Left hindlimb (tissue), 1 donor: ENCODE results near the gene TMPRSS11A.

Experiments
- DNase-seq: peaks from one replicate; pipeline ENCODE4 v3.0.0-alpha.2; 2018

TMPRSS11A gene, protein sequence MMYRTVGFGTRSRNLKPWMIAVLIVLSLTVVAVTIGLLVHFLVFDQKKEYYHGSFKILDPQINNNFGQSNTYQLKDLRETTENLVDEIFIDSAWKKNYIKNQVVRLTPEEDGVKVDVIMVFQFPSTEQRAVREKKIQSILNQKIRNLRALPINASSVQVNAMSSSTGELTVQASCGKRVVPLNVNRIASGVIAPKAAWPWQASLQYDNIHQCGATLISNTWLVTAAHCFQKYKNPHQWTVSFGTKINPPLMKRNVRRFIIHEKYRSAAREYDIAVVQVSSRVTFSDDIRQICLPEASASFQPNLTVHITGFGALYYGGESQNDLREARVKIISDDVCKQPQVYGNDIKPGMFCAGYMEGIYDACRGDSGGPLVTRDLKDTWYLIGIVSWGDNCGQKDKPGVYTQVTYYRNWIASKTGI

DNA sequence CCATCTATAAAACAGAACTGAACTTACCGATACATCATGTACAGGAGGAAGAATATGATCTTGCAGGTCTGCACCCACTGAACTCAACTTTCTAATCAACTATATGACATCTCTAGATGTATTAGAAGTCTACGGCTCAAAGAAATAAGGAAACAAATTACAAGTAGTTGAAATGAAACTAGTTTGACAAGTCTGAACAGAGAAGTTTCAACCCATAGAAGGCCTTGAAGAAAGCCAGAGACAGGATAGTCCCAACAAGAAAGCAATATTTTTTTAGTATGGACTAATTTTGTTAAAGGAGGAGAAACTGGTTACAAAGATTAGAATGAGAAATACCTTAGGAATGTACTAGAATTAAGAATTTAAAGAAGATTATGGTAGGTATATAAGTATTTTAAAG, at the start of gene TMPRSS11A:
Gene TMPRSS11A, minus strand, starts transcription at position 138 of the 400 bp plus-strand sequence. Its CDS starts 100 bp downstream, at position 38.
- DNase-seq, result no peak

DNA sequence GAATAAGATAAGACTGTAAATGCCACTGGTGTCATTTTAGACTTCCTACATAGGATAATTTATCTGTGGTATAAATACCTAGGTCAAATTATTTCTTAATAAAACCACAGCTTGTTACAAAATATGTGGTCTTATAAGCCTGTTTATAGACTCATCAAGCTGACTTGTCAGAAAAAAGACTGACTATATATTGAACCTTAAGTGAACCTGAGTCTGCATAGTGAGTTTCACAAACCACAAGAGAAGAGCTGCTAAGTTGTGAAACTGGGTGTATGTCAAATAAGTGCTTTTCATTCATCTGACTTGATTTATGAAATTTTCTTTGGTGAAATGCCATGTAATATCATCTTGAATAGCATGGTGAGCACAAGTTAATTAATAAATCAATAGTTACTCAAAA, 48.4 kb upstream of the TMPRSS11A start:
- DNase-seq, result no peak

DNA sequence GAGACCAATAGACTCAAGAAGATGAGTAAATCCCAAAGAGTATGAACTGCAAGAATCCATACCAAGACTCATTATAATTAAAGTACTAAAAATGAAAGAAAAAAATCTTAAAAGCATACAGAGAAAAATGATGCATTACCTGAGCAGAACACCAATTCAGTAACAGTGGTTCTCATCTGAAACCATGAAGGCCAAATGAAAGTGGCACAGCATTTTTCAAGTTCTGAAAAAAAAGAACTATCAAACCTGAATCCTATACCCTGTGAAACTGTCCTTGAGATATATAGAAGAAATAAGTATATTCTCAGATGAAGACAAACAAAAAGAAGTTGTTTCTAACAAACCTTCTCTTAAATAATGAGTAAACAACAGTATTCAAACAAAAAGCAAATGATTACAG, 39.6 kb upstream of the TMPRSS11A start:
- no peak for DNase-seq

DNA sequence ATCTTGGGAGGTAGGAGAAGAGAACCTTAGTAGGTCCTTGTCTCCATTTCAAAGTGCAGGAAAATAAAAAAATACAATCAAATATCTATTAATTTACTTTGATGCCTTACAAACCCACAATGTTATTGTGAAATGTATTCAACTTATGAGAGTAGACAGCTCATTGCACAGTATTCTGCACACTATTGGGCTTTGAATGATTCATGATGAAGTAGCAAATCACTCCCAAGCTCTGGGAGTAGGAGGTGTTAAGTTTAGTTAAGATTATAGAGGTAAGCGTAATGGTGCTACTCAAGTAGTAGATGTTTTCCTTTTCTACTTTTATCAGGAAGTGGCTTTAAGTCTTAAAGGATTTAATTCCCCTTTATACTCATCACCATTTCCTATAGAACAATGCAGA, 32.8 kb upstream of the TMPRSS11A start:
- no peak for DNase-seq

DNA sequence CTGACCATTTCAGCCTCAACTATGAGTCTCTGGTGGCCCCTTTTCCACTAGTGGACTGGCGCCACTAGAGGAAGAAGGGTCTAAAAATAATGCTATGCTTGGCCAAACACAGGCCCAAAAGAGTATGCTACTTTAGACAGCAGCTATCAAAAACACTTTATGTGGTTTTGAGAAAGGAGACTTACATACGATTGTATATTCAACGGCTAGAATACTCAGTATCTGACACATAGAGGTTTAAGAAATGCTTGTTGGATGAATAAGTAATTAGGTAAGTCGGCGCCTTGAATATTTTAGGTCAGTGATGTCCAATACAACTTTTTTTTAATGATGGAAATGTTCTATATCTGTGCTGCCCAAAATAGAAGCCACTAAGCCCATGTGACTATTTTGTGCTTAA, 25.7 kb upstream of the TMPRSS11A start:
- DNase-seq, result no peak

DNA sequence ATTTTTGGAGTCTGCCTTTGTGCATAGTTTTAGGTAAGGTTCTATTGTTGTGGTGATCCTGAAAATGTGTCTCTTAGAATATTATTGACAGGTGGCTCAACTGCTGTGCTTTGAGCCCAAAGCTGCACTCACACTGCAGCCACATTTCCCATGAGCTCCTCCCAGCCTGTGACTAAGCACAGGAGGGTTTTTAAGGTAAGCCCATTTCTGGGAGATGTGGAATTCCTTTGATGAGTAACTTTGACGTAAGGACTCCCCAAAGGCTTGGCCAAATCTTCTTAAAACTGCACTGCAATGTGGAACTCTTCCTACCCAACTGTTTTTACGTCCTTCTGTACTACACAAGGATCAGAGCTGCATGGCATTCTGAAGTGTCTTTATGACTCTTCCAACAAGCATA, 20.0 kb upstream of the TMPRSS11A start:
- DNase-seq, result no peak

DNA sequence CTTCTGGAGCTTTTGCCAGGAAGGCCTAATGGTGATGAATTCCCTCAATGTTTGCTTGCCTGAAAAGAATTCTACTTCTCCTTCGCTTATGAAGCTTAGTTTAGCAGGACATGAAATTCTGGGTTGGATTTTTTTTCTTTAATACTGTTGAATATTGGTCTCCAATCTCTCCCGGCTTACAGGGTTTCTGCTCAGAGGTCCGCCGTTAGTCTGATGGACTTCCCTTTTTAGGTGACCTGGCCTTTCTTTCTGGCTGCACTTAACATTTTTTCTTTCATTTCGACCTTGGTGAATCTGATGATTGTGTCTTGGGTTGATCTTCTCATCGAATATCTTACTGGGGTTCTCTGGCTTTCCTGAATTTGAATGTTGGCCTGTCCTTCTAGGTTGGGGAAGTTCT, 17.2 kb upstream of the TMPRSS11A start:
- no peak for DNase-seq

DNA sequence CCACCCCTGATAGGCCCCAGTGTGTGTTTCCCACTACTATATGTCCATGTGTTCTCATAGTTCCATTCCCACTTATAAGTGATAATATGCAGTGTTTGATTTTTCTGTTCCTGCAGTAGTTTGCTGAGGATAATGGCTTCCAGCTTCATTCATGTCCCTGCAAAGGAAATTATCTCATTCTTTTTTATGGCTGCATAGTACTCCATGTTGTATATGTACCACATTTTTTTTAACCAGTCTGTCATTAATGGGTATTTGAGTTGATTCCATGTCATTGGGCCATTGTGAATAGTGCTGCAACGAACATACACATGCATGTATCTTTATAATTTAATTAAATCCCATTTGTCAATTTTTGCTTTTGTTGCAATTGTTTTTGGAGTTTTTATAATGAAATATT, 10.3 kb upstream of the TMPRSS11A start:
- DNase-seq, result no peak

DNA sequence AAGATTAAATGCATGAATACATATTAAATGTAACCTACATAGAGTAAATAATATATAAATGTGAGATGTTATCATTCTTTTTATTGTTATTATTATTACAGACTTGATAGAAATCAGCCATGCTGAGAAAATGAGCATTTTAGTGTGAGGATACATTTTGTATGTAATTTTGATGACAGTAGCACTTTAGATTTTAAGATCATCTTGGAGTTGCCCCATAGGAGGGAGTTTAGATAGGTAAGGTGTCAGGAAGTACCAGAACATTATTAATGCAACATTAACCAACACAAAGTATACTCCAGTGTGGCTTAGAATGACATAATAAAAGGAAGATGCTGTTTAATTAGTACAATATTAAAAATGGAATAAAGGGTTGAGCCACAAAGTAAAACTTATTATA, 8.4 kb downstream of the TMPRSS11A start:
- DNase-seq, result no peak

DNA sequence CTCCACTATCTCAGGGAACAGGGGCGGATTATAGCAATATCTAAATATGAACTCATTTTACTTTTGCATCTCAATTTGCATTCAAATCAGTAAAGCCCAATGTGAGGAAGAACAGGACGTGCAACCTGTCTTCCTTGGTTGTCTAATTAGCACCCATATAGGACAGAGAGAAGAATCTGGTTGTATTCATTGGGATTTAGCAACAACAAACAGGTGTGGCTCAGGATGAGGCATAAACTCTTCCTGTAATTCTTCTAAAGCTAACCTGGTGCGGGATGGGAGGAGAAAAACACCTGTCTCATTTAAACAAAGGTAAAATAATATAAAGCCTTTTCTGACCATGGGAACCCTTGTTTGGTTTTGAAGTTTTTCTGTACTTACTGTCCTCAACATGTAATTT, 22.2 kb downstream of the TMPRSS11A start:
- no peak for DNase-seq

DNA sequence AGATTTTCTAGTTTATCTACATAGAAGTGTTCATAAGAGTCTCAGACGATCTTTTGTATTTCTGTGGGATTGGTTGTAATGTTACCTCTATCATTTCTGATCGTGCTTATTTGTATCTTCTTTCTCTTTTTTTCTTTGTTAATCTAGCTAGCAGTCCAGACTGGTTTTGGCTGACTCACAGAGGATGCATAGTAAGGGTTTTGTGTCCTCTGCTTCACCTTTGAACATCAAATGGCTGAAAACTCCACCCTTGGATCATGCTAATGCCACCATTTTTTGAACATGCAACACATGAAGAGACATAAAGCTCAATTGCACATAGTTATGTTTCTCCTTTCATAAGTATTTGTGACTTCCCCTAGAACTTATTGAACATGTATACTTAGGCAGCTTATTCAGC, 22.8 kb downstream of the TMPRSS11A start:
- DNase-seq, result no peak

DNA sequence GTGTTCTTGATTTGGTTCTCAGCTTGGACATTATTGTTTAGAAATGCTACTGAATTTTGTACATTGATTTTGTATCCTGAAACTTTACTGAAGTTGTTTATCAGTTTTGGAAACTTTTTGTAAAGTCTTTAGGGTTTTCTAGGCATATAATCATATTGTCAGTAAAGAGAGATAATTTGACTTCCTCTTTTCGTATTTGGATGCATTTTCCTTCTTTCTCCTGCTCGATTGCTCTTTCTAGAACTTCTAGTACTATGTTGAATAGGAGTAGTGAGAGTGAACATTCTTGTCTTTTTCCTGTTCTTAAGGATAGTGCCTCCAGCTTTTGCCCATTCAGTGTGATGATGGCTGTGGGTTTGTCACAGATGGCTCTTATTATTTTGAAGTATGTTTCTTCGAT, 24.1 kb downstream of the TMPRSS11A start:
- DNase-seq, result no peak

DNA sequence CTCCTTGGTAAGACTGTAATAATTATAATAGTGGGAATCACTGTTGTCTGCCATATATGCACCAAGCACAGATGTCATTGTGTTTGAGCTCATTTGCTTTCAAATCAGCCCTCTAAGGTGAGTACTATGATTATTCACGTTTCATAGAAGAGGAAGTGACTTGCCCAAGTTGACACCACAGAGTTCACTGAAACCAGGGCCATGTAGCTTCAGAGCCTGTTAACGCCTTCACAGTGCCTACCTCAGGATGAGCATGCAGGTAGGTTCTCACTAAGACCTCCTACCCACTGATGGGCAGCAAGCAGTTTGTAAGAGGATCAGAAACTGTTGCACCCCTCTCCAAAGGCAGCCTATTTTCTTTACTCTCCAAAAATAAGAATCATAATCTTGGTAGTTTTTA, 27.4 kb downstream of the TMPRSS11A start:
- no peak for DNase-seq

DNA sequence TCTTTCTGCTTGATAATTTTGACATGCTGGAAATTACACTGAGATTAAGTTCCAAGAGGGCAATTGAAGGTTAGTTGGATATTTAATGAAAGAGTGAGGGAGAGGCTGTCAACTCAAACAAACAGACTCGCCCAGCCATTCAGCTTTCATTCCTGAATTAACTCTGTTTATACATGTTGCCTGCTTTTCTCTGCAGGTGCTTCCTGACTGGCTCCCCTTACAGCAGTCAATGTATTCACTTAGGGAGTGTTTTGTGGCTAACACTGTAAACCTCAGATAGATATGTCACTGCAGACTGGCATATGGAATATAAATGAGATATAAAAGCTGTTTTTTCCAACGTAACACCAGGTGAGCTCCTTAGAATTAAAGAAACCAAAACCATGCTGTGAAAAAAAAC, 28.7 kb downstream of the TMPRSS11A start:
- DNase-seq, result no peak

DNA sequence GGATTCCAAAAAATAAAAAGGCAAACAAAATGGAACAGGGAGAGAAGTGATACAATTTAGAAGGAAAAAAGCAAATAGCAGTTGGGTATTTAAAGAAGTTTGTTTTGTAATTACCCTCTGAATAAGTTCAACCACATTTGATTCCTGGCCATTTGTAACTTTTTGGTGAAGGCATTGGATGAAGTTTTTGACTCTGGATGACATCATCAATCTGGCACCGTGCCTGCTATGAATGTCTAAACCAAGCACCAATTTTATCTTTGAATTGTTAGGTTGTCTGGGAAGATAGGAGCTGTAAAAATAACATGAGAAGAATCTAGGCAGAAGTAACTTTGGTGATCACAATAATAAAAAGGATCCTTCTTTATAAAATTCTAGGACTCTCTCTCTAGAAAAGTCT, 29.5 kb downstream of the TMPRSS11A start:
- no peak for DNase-seq

DNA sequence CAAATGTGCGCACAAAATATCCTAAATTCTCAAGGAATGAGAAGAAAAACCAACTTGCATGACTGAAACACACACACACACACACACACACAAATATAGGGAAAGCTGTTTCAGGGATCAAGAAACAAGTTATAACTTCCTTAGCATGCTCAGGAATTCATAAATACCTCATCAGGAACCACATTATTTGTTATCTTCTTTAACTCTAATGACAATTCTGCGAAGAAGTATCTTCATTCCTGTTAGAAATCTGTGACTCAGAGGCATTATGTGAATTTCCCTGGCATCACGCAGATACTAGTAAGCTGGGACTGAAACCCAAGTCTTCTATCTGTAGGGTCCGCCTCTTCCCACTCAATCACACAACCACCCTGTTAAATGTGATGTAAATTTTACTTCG, 30.3 kb downstream of the TMPRSS11A start:
- DNase-seq, result no peak

DNA sequence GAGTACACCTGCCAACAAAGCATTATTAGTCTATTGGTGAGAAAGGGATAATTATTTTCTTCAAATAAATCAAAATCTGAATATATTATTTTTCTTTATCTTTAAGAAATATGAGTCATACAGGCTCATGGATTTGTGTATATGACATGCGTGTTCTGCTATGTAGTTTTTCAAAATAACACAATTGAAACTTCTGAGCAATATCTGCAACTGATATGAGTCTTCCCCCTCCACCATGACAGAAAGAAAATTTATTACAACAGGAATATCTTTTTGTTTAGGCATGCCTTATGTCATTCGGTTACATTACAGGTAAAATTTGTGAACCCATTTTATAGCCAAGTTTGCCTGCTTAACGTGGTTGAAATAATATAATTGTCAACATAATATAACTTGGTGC, 32.0 kb downstream of the TMPRSS11A start:
- DNase-seq, result no peak

DNA sequence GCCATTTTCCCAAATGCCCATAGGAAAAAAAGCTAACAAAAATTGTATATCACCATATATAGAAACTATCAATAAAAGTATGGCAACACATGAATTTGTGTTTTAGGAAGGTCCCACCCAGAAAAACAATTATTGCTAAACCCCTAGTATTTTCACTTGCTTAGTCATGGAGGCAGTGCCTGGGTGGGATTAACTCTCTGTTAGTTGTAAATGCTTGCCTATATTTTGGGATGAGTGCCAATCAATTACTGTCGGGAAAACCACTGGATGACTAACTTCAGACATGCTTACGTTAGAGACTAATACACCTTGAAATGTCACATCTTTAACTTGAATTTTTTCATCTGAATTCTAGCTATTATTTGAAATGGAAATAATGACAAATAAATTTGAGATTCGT, 33.9 kb downstream of the TMPRSS11A start:
- no peak for DNase-seq

DNA sequence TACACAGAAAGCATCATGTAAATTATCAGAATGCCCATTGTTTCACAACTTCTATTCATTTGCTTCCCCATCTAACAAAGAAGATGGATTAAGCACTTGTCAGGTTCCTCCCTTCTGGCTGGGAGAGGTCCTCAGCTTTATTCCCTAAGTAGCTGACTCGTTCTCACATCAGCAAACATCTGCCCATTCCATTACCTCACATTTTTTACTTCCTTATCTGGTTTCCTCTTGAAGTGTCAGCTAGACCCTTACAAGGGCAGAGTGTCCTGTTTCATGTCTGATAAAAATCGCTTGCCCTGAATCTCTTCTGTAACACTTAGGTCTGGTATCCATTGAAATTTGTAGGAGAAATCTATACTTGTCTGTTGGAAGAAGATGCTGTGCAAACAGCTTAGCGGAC, 34.7 kb downstream of the TMPRSS11A start:
- DNase-seq, result no peak

DNA sequence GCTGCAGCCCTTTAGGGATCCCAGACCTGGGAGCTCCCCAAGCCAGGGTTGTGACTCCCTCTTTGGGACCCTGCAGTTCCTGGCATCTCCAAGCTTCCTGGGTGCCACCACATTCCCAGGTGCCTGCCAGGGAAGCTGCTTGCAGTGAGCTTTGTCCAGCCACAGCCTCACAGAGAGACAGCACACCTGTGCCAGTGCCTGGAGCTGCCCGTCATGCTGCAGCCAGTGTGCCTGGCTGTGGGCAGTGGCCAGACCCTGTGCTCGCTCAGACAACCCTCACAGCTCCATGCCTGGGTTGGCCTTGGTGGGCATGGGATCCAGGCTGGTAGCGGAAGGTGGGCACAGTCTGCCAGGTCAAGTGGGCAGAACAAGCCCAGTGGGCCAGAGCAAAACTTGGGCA, 36.0 kb downstream of the TMPRSS11A start:
- no peak for DNase-seq

DNA sequence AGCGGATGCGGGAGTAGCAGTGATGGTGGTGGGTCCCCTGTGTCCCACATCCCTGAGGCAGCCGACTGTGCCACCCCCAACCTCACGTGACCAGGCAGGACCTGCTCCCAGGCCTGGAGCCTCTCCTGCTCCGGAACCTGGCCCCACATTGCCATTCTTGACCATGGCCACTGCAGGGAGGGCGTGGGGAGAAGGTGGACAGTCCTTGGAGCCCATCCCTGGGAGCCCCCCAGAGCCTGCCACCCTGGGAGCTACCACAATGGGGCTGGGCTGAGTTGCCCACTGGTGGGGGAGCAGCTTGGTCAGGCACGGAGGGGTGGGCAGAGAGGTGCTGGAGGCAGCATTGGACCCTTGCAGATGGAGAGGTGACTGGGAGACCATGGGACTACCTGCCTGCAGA, 36.8 kb downstream of the TMPRSS11A start:
- DNase-seq, result no peak

DNA sequence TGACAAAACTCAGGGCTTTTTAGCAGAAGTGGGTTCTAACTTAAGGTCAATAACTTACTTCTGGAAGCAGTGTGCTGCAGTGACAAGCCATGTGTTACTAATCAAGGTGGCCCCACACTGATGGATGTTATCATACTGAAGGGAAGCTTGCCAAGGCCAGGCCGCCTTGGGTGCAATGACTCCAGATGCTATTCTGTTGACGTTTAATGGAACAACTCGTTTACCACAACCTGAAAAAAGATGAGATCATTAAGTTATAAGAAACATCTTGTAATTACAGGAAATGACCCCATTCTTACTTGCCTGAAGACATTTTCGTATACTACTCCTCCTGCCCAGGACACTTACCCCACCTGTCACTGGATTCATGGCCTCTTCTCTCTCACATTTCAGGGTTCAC, 40.6 kb downstream of the TMPRSS11A start:
- DNase-seq, result no peak

DNA sequence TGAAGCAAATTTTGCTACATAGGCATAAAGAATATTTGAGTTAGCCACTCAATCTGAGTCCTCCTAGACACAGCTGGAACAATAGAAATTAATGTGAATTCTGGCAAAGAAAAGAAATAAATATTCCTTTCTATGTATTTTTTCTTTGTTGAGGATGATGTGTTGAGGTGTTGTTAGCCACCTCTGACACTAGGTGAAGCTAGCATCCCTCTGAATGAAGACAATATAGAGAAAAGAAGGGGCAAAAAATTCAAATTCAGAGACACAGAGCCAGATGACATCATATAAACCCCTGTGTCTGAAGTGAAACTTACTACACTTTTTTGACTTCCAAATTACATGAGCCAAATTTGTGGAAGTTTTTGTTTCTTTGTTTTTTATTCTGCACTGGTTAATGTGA, 44.9 kb downstream of the TMPRSS11A start:
- no peak for DNase-seq

DNA sequence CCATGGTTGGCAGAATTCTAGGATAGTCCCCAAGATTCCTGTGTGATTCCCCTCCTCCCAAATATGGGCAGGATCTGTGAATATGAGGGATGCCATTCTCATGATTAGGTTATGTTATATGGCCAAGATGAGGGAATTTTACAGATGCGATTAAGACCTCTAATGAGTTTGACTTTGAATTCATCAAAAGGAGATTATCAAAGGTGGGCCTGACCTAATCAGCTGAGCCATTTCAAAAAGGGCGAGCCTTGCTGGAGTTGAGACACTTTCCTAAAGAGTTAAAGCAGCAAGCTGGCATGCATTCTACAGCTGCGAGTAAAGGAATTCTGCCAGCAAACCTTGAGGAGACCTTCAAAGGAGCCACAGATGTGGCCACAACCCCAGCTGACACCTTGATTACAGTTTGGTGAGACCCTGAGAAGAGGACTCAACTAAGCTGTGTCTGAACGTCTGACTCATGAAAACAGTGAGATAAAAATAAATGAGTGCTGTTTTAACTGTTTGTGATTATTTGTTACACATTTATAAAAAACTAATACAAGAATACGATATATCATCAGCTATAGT, 47.8 kb downstream of the TMPRSS11A start:
- no peak for DNase-seq

DNA sequence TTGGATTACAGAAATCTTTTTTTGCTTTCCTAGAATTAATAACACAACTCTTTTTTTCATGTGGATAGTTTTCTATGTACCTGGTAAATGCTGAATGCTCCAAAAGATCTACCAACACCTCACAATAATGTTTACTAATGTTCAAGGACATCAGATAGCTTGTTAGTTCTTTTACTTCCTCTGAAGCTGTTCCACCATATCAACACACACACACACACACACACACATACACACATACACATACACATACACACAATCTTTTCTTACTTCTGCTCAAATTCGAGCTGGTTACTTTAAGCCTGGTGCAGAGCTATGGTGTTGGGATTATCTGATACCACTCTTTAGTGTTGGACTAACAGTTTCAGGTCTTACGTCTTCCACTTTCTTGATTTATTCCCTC, 51.2 kb downstream of the TMPRSS11A start:
- DNase-seq, result no peak
